LoVo (cell line): ENCODE data around the gene A4GALT.
A peak's percentile ranks its signal among the peaks of the same experiment; 100 is the strongest.

Experiments used
- DNase-seq: peaks from one replicate; pipeline ENCODE4 v3.0.0-alpha.2; 2016; ENCODE audit warnings: low spot score

The A4GALT gene

GRCh38 chr22:42648368-42649245 lies 72.1 kb downstream of the A4GALT start:
- DNase-seq, result peak; percentile 69

- no peak for DNase-seq
Measured at GRCh38 chr22:42648017-42648367, 72.7 kb downstream of the A4GALT start.

GRCh38 chr22:42646569-42647525 lies 73.8 kb downstream of the A4GALT start:
- no peak for DNase-seq

GRCh38 chr22:42645938-42646568 lies 74.6 kb downstream of the A4GALT start:
- no peak for DNase-seq

GRCh38 chr22:42645341-42645937 lies 75.2 kb downstream of the A4GALT start:
- DNase-seq, result no peak

- DNase-seq, result no peak
Measured at GRCh38 chr22:42644422-42645340, 76.0 kb downstream of the A4GALT start.

GRCh38 chr22:42643634-42644421 lies 76.8 kb downstream of the A4GALT start:
- no peak for DNase-seq

- DNase-seq, result no peak
Measured at GRCh38 chr22:42642806-42643633, 77.7 kb downstream of the A4GALT start.
